Lung (tissue), 13 donors: ENCODE measurements around the gene SLA2. TPM values are rescaled to one million over a fixed set of nuclear protein-coding genes. Genes with fewer than 3 reads are reported as not detected.

ENCODE experiments used
- ATAC-seq: fragments of 200-7000 bp; cut with Tn5 transposase; one replicate; pipeline ENCODE4 v1.9.1; 2020; ENCODE audit warnings: moderate number of reproducible peaks; ENCODE audit not compliant: insufficient read depth, low FRiP score
- DNase-seq, 3 donors: peaks; one replicate each; pipeline ENCODE4 v3.0.0-alpha.2; 2013 to 2017
- H3K27ac ChIP-seq, 2 donors: one replicate each; pipeline ENCODE4 v1.5.1; 2013; ENCODE audit warnings: mild to moderate bottlenecking in 2 of 2, moderate library complexity in 2 of 2, control low read depth in 1 of 2, inconsistent platforms in 1 of 2, low read depth in 1 of 2, low read length in 1 of 2
- H3K27me3 ChIP-seq, 3 donors: one replicate each; pipeline ENCODE4 v1.5.1; 2013; ENCODE audit warnings: low read length in 2 of 3; ENCODE audit not compliant: control insufficient read depth in 3 of 3, insufficient read depth in 3 of 3
- H3K36me3 ChIP-seq, 4 donors: one replicate each; pipeline ENCODE4 v1.5.1; 2013; ENCODE audit warnings: low read length in 4 of 4, mild to moderate bottlenecking in 1 of 4, moderate library complexity in 1 of 4; ENCODE audit not compliant: control insufficient read depth in 4 of 4, insufficient read depth in 4 of 4
- H3K4me1 ChIP-seq, 5 donors: one replicate each; pipeline ENCODE4 v1.5.1; 2013; ENCODE audit warnings: low read length in 5 of 5, mild to moderate bottlenecking in 2 of 5, moderate library complexity in 1 of 5; ENCODE audit not compliant: control insufficient read depth in 5 of 5, insufficient read depth in 5 of 5
- H3K4me3 ChIP-seq: one replicate; pipeline ENCODE4 v1.5.1; 2013; ENCODE audit warnings: mild to moderate bottlenecking, control low read depth, moderate library complexity
- H3K9ac ChIP-seq, 2 donors: one replicate each; pipeline ENCODE4 v1.5.1; 2013; ENCODE audit warnings: low read length in 2 of 2, control low read depth in 1 of 2; ENCODE audit not compliant: insufficient read depth in 1 of 2
- H3K9me3 ChIP-seq, 4 donors: one replicate each; pipeline ENCODE4 v1.5.1; 2013; ENCODE audit warnings: low read length in 3 of 4, mild to moderate bottlenecking in 1 of 4, moderate library complexity in 1 of 4; ENCODE audit not compliant: control insufficient read depth in 4 of 4, insufficient read depth in 3 of 4
- CTCF ChIP-seq: IDR thresholded peaks from 2 replicates; pipeline ENCODE4 v1.5.1; 2012; ENCODE audit warnings: mild to moderate bottlenecking; ENCODE audit errors: control extremely low read depth, extremely low read depth
- WGBS, 2 donors: extraction: QIAGEN DNeasy Blood & Tissue Kit; methylation state at CpG; one replicate each; pipeline ENCODE4 v1.1.7; 2013; 5-methylcytosine and 5-hydroxymethylcytosine counted together
- polyA plus RNA-seq, 2 donors: library from polyadenylated mRNA; stranded (reverse); fragments of 200-250 nt; gene quantifications; one replicate each; pipeline ENCODE4 v1.2.1, GENCODE V29; 2013
- small RNA-seq: library from RNA; depleted of rRNA; stranded (forward); fragments of <200 nt; gene quantifications from one replicate; pipeline ENCODE3, GENCODE V24; 2014; ENCODE audit warnings: low replicate concordance
- total RNA-seq, 2 donors: library from RNA; depleted of rRNA in 1 of 2; stranded (reverse); fragments of >200 nt in 1 of 2; gene quantifications; one replicate each; pipeline ENCODE4 v1.2.1, GENCODE V29; 2014 to 2021
- donor health status: control.
- donor health status: control.
- donor health status: Bipolar disorder and iron deficiency.
- donor health status: healthy.
- donor health status: DM: yes; HTN: yes; CAD: no.

SLA2 gene
- total and polyA plus RNA-seq, 4 donors, result 0.87 to 1.8 (median 1.6) TPM

GRCh38 chr20:36563374-36563773, 82.6 kb downstream of the SLA2 start:
- H3K4me3 ChIP-seq, result no peak overlapping the region
- H3K9ac ChIP-seq, result no peak overlapping the region
- H3K4me1 ChIP-seq, result no peaks in the 10 kb centered on the region
- H3K27me3 ChIP-seq, result no peaks in the 10 kb centered on the region
- H3K9me3 ChIP-seq, result peaks cover 0 to 5% (median 1%) of the 10 kb centered on the region in 4 donors
- no peak for TF ChIP-seq CTCF
- no peak overlapping the region for H3K27ac ChIP-seq
- no peak for ATAC-seq
- WGBS, 2 donors, result 97 to 98% methylated on average over 1 of the region's 1 CpG
- DNase-seq, result no peak
- peaks cover 0 to 2% (median 0%) of the 10 kb centered on the region in 4 donors for H3K36me3 ChIP-seq

- Histone ChIP-seq H3K27me3 (no peaks in the 10 kb centered on the region), H3K4me1 (no peaks in the 10 kb centered on the region), H3K9ac (no peak overlapping the region), H3K36me3 (peaks cover 0 to 2% (median 0%) of the 10 kb centered on the region in 4 donors), H3K4me3 (no peak overlapping the region), H3K27ac (no peak overlapping the region), H3K9me3 (peaks cover 0 to 5% (median 1%) of the 10 kb centered on the region in 4 donors)
- WGBS, 2 donors, result 80 to 91% methylated on average over 2 of the region's 2 CpGs
- DNase-seq (no peak), ATAC-seq (no peak)
- TF ChIP-seq CTCF, result no peak
Observed at GRCh38 chr20:36562724-36563123, 83.3 kb downstream of the SLA2 start.

Small RNAs within 50 kb of the gene (small RNA-seq; reads per million reads assigned to genes)
- gene RF00019, result not detected

Other genes with a start within 250 kb of the SLA2 start
- gene MYL9, start 104.7 kb downstream of the SLA2 start, total RNA-seq, result 100 to 1,000 TPM in 1 of 2 donors, 10 to 100 TPM in 1; 40.8 to 239 TPM
- 100 to 1,000 TPM in 1 of 2 donors, 10 to 100 TPM in 1; 68.4 to 243 TPM for gene MYL9, start 104.7 kb downstream of the SLA2 start, polyA plus RNA-seq
- gene TGIF2, start 72.6 kb downstream of the SLA2 start, total RNA-seq, result 10 to 100 TPM; 12.0 to 32.8 TPM
- gene TGIF2, start 72.6 kb downstream of the SLA2 start, polyA plus RNA-seq, result 10 to 100 TPM in 1 of 2 donors, 1 to 10 TPM in 1; 4.2 to 10.1 TPM
- 100 to 1,000 TPM in 1 of 2 donors, 10 to 100 TPM in 1; 43.2 to 103 TPM for gene RAB5IF, start 40.4 kb downstream of the SLA2 start, total RNA-seq
- gene RAB5IF, start 40.4 kb downstream of the SLA2 start, polyA plus RNA-seq, result 100 to 1,000 TPM; 104 to 202 TPM
- 10 to 100 TPM; 20.4 to 20.8 TPM for gene NDRG3, start 99.9 kb upstream of the SLA2 start, total RNA-seq
- gene NDRG3, start 99.9 kb upstream of the SLA2 start, polyA plus RNA-seq, result 10 to 100 TPM; 12.2 to 15.0 TPM
- gene DSN1, start 127.6 kb upstream of the SLA2 start, total RNA-seq, result 10 to 100 TPM; 10.5 to 11.0 TPM
- 1 to 10 TPM; 5.8 to 8.9 TPM for gene DSN1, start 127.6 kb upstream of the SLA2 start, polyA plus RNA-seq
- under 1 TPM; 0.23 to 0.67 TPM for gene TLDC2, start 229.9 kb upstream of the SLA2 start, total RNA-seq
- under 1 TPM; 0.07 to 0.12 TPM for gene TLDC2, start 229.9 kb upstream of the SLA2 start, polyA plus RNA-seq